ENCODE results near the gene ILDR2.

GRCh38 chr1:166907051-166907450 lies 68.3 kb downstream of the ILDR2 start:
- TF ChIP-seq CTCF (IDR thresholded peaks at IDR 0.05; ENCODE audit: insufficient read depth, low read depth, low read length) (no peak), EZH2 (IDR thresholded peaks at IDR 0.05; ENCODE audit: insufficient read depth, low read length) (no peak)
